HG03439 (cell line): ENCODE data around the gene TANC2.

Experiments used
- ATAC-seq: cut with Tn5 transposase; IDR thresholded peaks from one replicate; pipeline ENCODE4 v1.9.1; 2021; ENCODE audit warnings: mild to moderate bottlenecking, moderate library complexity; ENCODE audit not compliant: unreplicated experiment

Gene TANC2

GRCh38 chr17:62999736-63000135, 33.7 kb downstream of the TANC2 start:
- no peak for ATAC-seq

- no peak for ATAC-seq
Observed at GRCh38 chr17:63001689-63002394, 35.8 kb downstream of the TANC2 start.

GRCh38 chr17:63002625-63003024, 36.6 kb downstream of the TANC2 start:
- ATAC-seq = no peak

GRCh38 chr17:63015824-63016223, 49.8 kb downstream of the TANC2 start:
- no peak for ATAC-seq
